Trophoblast cell (in vitro differentiated cells and primary cell): Measurements from ENCODE around the gene LMNB1.

Source experiments
- DNase-seq, 2 donors: peaks; one replicate each; pipeline ENCODE4 v3.0.0-alpha.2; 2016
- H2AFZ ChIP-seq: 2 replicates; pipeline ENCODE4 v1.6.1; 2013; ENCODE audit warnings: low read length, moderate library complexity, mild to moderate bottlenecking; ENCODE audit not compliant: insufficient read depth, poor library complexity
- H2AK5ac ChIP-seq: 2 replicates; pipeline ENCODE4 v1.6.1; 2013; ENCODE audit warnings: mild to moderate bottlenecking, low read length
- H2BK120ac ChIP-seq: 2 replicates; pipeline ENCODE4 v1.6.1; 2013; ENCODE audit warnings: low read length, mild to moderate bottlenecking, moderate library complexity; ENCODE audit not compliant: insufficient read depth, poor library complexity
- H2BK12ac ChIP-seq: 2 replicates; pipeline ENCODE4 v1.6.1; 2013; ENCODE audit warnings: mild to moderate bottlenecking, low read length, moderate library complexity
- H2BK5ac ChIP-seq: 2 replicates; pipeline ENCODE4 v1.6.1; 2013; ENCODE audit warnings: low read length, low read depth, moderate library complexity, mild to moderate bottlenecking; ENCODE audit not compliant: poor library complexity
- H3K14ac ChIP-seq: 2 replicates; pipeline ENCODE4 v1.6.1; 2013; ENCODE audit warnings: mild to moderate bottlenecking, low read length
- H3K18ac ChIP-seq: 2 replicates; pipeline ENCODE4 v1.6.1; 2013; ENCODE audit warnings: mild to moderate bottlenecking, low read length
- H3K23ac ChIP-seq: 2 replicates; pipeline ENCODE4 v1.6.1; 2013; ENCODE audit warnings: low read length
- H3K27ac ChIP-seq: 2 replicates; pipeline ENCODE4 v1.5.1; 2013; ENCODE audit warnings: low read depth, mild to moderate bottlenecking, inconsistent platforms, low read length, moderate library complexity
- H3K27me3 ChIP-seq: 2 replicates; pipeline ENCODE4 v1.6.1; 2013; ENCODE audit warnings: inconsistent platforms, mild to moderate bottlenecking, low read length, moderate library complexity; ENCODE audit not compliant: insufficient read depth
- H3K36me3 ChIP-seq, 2 experiments: 1 replicate in 1 of 2; 2 replicates in 1 of 2; pipeline ENCODE4 v1.6.1; 2013; ENCODE audit warnings: low read length in 2 of 2, mild to moderate bottlenecking in 2 of 2, moderate library complexity in 1 of 2; ENCODE audit not compliant: insufficient read depth in 2 of 2, control insufficient read depth in 1 of 2
- H3K4ac ChIP-seq: 2 replicates; pipeline ENCODE4 v1.6.1; 2013; ENCODE audit warnings: low read depth, mild to moderate bottlenecking, low read length, moderate library complexity
- H3K4me1 ChIP-seq, 2 experiments: 1 replicate in 1 of 2; 2 replicates in 1 of 2; pipeline ENCODE4 v1.6.1; 2013; ENCODE audit warnings: low read length in 2 of 2, mild to moderate bottlenecking in 2 of 2, moderate library complexity in 1 of 2; ENCODE audit not compliant: insufficient read depth in 2 of 2, control insufficient read depth in 1 of 2
- H3K4me2 ChIP-seq: 2 replicates; pipeline ENCODE4 v1.6.1; 2013; ENCODE audit warnings: inconsistent platforms, mild to moderate bottlenecking, low read length, moderate library complexity
- H3K4me3 ChIP-seq: 2 replicates; pipeline ENCODE4 v1.5.1; 2013; ENCODE audit warnings: mild to moderate bottlenecking, low read depth, low read length, inconsistent platforms
- H3K79me1 ChIP-seq: one replicate; pipeline ENCODE4 v1.6.1; 2013; ENCODE audit warnings: low read length
- H3K79me2 ChIP-seq: 2 replicates; pipeline ENCODE4 v1.6.1; 2013; ENCODE audit warnings: low read length, mild to moderate bottlenecking; ENCODE audit not compliant: control insufficient read depth, insufficient read depth, poor library complexity
- H3K9ac ChIP-seq: 2 replicates; pipeline ENCODE4 v1.6.1; 2013; ENCODE audit warnings: mild to moderate bottlenecking, low read length
- H3K9me3 ChIP-seq: 2 replicates; pipeline ENCODE4 v1.6.1; 2013; ENCODE audit warnings: low read depth, mild to moderate bottlenecking, control low read depth, inconsistent platforms, low read length; ENCODE audit not compliant: insufficient read depth
- H4K12ac ChIP-seq: 2 replicates; pipeline ENCODE4 v1.6.1; 2013; ENCODE audit warnings: low read depth, mild to moderate bottlenecking, low read length, moderate library complexity
- H4K8ac ChIP-seq: 2 replicates; pipeline ENCODE4 v1.6.1; 2013; ENCODE audit warnings: low read depth, mild to moderate bottlenecking, low read length, moderate library complexity
- H4K91ac ChIP-seq: one replicate; pipeline ENCODE4 v1.6.1; 2013; ENCODE audit warnings: low read depth, mild to moderate bottlenecking, low read length, moderate library complexity
- WGBS: extraction: QIAGEN DNeasy Blood & Tissue Kit; methylation state at CpG from one replicate; pipeline ENCODE4 v1.1.7; 2013; ENCODE audit warnings: missing lambda C conversion rate; ENCODE audit not compliant: insufficient read length, insufficient coverage; ENCODE audit errors: extremely low coverage; 5-methylcytosine and 5-hydroxymethylcytosine counted together

The LMNB1 gene

DNA sequence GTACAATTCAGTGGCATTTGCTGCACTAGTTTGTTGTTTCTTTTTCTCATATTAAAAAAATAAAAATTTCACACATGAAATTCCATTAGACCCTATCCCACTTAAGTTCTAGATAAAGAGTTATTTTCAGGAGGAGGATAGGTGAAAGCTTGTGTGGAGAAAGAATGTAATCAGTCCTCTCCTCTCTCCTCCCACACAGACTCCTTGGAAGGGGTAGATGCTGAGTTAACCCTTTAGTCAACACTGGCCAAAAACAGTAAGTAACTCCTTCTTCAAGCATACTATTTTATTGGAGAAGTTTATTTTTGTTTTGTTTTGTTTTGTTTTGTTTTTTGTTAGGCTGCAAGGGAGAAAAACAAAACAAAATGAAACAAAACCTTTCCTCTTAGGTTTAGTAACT lies 30.6 kb upstream of the LMNB1 start:
- Histone ChIP-seq H2BK5ac (no peak overlapping the region), H3K36me3 (no peaks in the 10 kb centered on the region), H3K4me2 (no peak overlapping the region), H2BK120ac (no peak overlapping the region), H3K4me3 (no peak overlapping the region), H3K9ac (no peak overlapping the region), H4K12ac (no peak overlapping the region), H4K8ac (no peak overlapping the region), H3K23ac (no peak overlapping the region), H2AFZ (no peak overlapping the region), H3K79me2 (no peaks in the 10 kb centered on the region), H3K14ac (no peak overlapping the region), H3K9me3 (no peaks in the 10 kb centered on the region), H2AK5ac (no peak overlapping the region), H3K4me1 (peaks cover 4 to 10% of the 10 kb centered on the region in 2 experiments), H4K91ac (no peak overlapping the region), H3K79me1 (peaks cover 2% of the 10 kb centered on the region), H3K4ac (no peak overlapping the region), H3K18ac (no peak overlapping the region), H3K27ac (no peak overlapping the region), H3K27me3 (no peaks in the 10 kb centered on the region), H2BK12ac (no peak overlapping the region)
- no peak for DNase-seq

DNA sequence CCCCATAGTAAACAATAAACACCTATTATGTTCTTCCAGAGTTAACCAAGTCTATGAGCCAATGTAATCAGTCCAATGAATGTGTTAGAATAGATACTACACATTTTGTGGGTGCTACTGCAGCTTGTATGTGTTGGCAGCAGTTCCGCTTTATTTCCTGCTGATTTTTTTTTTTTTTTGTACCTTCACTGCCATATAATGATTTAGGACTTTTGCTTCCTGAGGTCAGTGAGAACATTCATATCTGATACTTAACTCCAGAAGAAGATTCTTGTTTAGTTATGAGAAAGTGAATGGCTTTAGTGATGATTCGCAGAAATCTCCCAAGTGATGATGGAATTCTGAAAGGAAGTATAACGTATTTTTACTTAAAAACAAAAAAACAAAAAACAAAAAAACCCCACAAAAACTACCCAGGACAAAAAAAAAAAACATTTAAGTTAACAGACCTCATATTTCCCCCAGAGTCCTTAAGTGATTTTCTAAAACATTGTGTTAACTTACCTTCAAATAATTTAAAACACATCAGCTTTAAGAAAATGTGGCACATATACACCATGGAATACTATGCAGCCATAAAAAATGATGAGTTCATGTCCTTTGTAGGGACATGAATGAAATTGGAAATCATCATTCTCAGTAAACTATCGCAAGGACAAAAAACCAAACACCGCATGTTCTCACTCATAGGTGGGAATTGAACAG lies 24.7 kb upstream of the LMNB1 start:
- no peak overlapping the region for H3K27ac ChIP-seq
- H3K27me3 ChIP-seq = no peaks in the 10 kb centered on the region
- no peak overlapping the region for H2AK5ac ChIP-seq
- no peak overlapping the region for H3K4ac ChIP-seq
- no peak overlapping the region for H4K91ac ChIP-seq
- no peak overlapping the region for H3K18ac ChIP-seq
- no peak overlapping the region for H3K9ac ChIP-seq
- no CpG with 5 or more reads among the region's 5 CpGs for WGBS
- H3K9me3 ChIP-seq = no peaks in the 10 kb centered on the region
- no peak overlapping the region for H3K4me2 ChIP-seq
- H3K4me1 ChIP-seq = peaks cover 4 to 5% of the 10 kb centered on the region in 2 experiments
- no peak overlapping the region for H3K14ac ChIP-seq
- H2BK5ac ChIP-seq = no peak overlapping the region
- no peak overlapping the region for H4K12ac ChIP-seq
- H3K79me1 ChIP-seq = peaks cover 2% of the 10 kb centered on the region
- H2BK12ac ChIP-seq = no peak overlapping the region
- no peak overlapping the region for H3K23ac ChIP-seq
- H3K36me3 ChIP-seq = no peaks in the 10 kb centered on the region
- no peak overlapping the region for H2BK120ac ChIP-seq
- DNase-seq = no peak
- H4K8ac ChIP-seq = no peak overlapping the region
- H3K4me3 ChIP-seq = no peak overlapping the region
- no peaks in the 10 kb centered on the region for H3K79me2 ChIP-seq
- no peak overlapping the region for H2AFZ ChIP-seq

DNA sequence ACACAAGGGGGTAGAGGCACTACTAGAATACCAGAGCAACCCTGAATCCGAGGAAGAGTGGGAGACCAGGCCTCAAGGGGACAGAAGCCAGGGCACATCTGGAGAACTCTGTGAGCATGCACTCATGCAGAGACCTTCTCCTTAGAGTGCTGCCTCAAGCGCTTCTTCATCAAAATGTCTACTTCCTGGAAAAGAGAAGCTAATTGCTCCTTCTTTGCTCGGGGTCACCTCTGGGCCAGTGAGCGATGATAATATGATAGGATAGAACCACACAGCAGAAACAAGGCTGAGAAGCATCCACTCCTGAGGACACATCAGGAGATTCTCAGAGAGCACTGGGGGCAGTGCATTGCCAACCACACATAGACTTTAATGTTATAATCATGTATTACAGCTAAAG lies 23.7 kb upstream of the LMNB1 start:
- Histone ChIP-seq H3K79me2 (no peaks in the 10 kb centered on the region), H3K18ac (no peak overlapping the region), H3K9me3 (no peaks in the 10 kb centered on the region), H3K27ac (no peak overlapping the region), H4K91ac (no peak overlapping the region), H3K4me2 (no peak overlapping the region), H2BK12ac (no peak overlapping the region), H4K12ac (no peak overlapping the region), H3K9ac (no peak overlapping the region), H3K36me3 (no peaks in the 10 kb centered on the region), H3K14ac (no peak overlapping the region), H3K4me3 (no peak overlapping the region), H2AFZ (no peak overlapping the region), H3K4me1 (peaks cover under 1% of the 10 kb centered on the region in 2 experiments), H2BK120ac (no peak overlapping the region), H3K23ac (no peak overlapping the region), H4K8ac (no peak overlapping the region), H2BK5ac (no peak overlapping the region), H2AK5ac (no peak overlapping the region), H3K79me1 (peaks cover under 1% of the 10 kb centered on the region), H3K27me3 (no peaks in the 10 kb centered on the region), H3K4ac (no peak overlapping the region)
- DNase-seq = no peak
- WGBS = no CpG with 5 or more reads among the region's 4 CpGs

DNA sequence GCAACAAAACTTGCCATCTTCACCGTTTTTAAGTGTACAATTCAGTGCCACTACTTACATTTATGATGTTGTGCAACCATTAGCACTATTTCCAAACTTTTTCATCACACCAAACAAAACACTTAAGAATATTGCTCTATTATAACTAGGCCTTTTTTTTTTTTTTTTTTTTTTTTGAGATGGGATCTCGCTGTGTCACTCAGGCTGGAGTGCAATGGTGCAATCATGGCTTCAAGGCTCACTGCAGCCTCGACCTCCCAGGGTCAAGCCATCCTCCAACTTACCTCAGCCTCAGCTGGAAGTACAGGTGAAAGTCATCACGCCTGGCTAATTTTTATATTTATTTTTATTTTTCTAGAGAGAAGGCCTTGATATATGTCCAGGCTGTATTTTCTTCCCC lies 22.3 kb upstream of the LMNB1 start:
- H2AK5ac ChIP-seq = no peak overlapping the region
- no peaks in the 10 kb centered on the region for H3K27me3 ChIP-seq
- H4K12ac ChIP-seq = no peak overlapping the region
- H3K18ac ChIP-seq = no peak overlapping the region
- H2BK5ac ChIP-seq = no peak overlapping the region
- H3K4ac ChIP-seq = no peak overlapping the region
- no peak for DNase-seq
- H2BK12ac ChIP-seq = no peak overlapping the region
- H3K23ac ChIP-seq = no peak overlapping the region
- H3K4me3 ChIP-seq = no peak overlapping the region
- H3K27ac ChIP-seq = no peak overlapping the region
- no peak overlapping the region for H3K4me2 ChIP-seq
- no peaks in the 10 kb centered on the region for H3K79me1 ChIP-seq
- H3K4me1 ChIP-seq = no peaks in the 10 kb centered on the region
- H3K36me3 ChIP-seq = no peaks in the 10 kb centered on the region
- H2AFZ ChIP-seq = no peak overlapping the region
- H2BK120ac ChIP-seq = no peak overlapping the region
- no peaks in the 10 kb centered on the region for H3K79me2 ChIP-seq
- no peak overlapping the region for H4K91ac ChIP-seq
- H4K8ac ChIP-seq = no peak overlapping the region
- no peaks in the 10 kb centered on the region for H3K9me3 ChIP-seq
- H3K14ac ChIP-seq = no peak overlapping the region
- no CpG with 5 or more reads among the region's 4 CpGs for WGBS
- H3K9ac ChIP-seq = no peak overlapping the region
